HG02588 (cell line): ENCODE measurements around the gene C4BPA.

Experiments used
- ATAC-seq: cut with Tn5 transposase; IDR thresholded peaks from one replicate; pipeline ENCODE4 v1.9.1; 2021; ENCODE audit warnings: mild to moderate bottlenecking, moderate library complexity; ENCODE audit not compliant: unreplicated experiment

C4BPA gene

DNA sequence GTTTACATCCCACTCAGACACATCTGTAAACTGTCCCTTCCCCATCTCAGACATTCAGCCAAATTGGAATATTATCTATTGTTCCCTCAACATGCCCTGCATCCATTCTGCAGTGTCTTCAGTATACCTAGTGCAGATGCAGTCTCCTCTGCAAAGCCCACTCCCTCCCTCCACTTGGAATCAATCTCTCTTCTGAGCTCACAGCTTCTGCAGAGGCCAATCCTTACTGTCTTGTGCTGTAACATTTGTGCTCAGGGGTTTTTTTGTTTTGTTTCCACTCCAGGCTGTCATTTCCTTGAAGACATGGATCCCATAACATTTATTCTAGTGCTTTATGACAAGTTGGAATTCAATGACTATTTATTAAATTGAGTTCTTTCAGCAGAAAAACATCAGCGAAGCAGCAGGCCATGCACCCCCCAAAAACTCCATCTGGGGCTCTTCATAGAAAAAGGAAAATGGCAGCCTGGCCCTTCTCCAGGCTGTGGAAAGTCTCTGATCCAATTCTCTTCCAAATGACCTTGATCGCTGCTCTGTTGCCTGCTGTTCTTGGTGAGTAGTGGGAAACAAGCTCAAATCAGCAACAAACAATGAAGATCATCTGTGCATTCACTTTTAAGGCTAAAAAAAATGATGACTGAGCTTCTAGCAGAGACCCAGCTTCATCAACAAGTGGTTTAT is 8.7 kb downstream of the C4BPA start:
- ATAC-seq, result no peak

DNA sequence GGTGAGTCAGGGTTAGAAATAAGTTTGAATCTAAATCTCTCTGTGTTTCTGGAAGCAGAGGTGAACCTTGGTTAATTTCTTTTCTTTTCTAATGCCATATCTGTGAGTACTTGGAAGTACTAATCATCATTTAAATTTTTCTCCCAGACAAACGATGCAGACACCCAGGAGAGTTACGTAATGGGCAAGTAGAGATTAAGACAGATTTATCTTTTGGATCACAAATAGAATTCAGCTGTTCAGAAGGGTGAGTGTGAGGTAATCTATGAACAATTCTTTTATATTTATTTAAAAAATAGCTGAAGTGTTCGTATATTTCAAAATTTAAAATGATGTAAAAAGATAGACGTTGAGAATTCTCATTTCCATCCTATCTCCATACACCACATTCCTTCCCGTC is 11.2 kb downstream of the C4BPA start:
- no peak for ATAC-seq

DNA sequence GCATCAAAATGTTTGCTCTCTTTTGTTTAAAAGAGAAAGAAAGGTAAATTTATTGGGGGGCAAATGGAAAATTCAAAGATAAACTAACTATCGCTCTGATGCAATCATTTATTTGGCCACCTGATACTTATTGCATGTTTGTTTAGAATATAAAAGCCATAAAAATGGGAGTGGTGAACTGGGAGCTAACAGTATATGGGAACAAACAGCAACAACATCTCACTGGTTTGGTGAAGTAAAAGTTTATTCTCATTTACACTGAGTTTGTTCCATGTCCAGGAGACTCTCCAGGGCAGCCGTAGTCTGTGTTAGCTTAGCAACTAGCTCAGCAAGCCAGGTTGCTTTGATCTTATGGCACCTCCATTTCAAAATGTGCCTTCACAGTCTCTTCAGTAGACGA is 20.4 kb downstream of the C4BPA start:
- ATAC-seq, result no peak

DNA sequence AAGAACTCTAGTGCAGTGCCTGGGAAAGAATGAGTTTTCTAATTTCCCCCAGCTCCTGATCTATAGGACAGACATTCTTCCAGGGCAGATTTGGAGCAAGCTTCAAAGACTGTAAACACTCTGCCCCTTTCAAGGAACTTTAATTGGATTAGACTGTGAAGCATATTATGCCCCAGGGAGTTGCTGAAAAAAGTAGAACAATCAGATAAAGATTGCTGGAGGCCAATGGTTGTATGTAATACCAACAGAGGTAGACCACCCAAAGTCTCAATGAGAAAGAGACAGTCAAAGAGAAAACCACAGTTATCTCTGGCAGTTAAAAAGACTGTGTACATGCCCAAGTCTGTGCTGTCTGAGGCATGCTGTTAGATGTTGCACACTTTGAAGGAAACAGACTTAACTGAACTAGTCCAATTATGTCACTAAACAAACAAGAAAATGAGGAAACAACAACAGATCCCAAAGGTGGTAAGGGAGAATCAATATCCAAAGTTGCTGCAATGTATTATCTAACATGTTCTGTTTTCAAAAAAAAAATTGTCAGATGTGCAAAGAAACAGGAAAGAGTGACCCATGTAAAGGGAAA is 24.4 kb downstream of the C4BPA start:
- no peak for ATAC-seq

DNA sequence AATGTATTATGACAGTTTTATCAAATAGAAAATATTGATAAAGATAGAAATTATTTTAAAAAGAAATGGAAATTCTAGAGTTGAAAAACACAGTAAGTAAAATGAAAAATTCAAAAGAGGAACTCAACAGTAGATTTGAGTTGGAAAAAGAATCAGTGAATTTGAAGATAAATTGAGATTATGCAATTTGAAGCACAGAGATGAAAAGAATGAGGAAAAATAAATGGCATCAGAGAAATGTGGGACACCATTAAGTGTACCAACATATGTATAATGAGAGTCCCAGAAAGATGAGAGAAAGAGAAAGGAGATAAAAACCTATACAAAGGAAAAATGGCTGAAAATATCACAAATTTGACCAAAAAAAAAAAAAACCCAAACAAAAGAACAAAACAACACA is 25.0 kb downstream of the C4BPA start:
- ATAC-seq, result no peak

DNA sequence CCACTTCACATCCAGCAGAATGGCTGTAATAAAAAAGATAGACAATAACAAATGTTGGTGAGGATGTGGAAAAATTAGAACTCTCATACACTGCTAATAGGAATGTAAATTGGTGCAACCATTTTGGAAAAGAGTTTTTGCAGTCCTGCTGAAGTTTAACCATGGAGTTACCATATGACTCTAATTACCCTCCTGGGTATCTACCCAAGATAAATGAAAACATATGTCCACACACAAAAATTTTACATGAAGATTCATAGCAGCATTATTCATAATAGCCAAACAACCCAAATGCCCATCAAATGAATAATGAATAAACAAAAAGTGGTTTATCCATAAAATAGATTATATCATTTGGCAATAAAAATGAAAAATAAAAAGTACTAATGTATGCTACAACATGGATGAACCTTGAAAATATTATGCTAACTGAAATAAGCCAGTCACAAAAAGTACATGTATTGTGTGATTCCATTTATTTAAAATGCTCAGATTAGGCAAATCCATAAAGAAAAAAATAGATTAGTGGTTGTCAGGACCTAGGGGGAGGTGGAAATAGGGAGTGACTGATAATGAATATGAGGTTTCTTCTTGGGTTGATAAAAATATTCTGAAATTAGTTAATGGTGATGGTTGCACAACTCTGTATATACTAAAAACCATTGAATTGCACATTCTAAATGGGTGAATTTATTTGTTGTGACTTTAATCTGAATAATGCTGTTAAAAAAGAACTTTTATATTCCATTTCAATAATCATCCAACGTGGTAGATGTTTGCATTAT is 26.4 kb downstream of the C4BPA start:
- no peak for ATAC-seq

DNA sequence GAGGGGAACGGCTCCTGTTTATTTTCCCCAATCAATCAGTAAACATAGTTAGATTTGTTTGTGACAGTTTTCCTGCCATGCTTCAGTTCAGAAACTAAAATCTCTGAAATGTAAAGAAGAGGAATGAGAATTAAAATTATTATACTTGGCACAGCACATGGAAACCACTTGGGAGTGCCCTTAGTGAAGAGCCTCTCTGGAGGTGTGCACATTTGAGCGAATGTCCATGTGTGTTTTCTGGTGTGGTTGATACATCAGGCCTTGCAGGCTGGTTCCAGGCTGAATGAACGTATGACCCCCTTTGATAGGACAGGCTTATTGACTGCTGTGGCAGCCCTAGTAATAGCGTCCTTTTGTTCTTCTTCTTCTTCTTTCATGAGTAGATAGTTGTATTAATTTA is 27.1 kb downstream of the C4BPA start:
- ATAC-seq, result no peak

DNA sequence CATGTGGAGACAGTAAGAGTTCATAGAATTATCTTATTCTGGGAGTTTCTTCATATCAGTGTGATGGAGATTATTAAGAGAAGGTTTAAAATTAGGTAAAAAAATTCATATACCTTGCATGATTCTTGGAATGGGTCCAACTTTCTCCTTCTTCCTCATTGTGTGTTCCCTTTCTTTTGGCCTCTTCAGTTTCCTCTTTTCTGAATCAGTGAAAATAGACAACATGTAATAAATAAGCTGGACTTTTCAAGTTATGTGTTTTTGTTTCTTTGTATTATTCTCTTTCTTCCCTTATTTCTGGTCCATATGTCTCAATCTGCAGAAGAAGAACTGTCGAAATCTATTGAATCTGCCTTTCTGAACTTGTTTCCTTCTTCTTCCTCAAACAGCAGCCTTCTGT is 30.5 kb downstream of the C4BPA start:
- no peak for ATAC-seq

DNA sequence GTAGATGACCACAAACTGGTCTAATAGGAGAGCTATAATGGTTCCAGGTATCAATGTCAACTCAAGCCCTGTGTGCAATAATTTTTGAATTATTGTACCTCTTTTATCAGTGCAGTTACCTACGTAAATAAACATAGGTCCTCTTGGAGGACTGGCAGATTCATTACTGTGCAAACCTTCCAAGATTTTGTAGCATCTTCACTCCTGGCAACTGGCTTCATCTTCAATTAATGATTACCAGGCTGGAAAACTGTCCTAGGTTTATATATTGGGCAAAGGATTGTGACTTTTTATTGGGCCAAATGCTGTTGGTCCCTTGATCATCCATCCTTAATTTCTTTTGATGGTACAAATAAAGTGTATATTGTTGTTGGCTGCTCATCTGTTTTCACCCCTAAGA is 35.6 kb downstream of the C4BPA start:
- no peak for ATAC-seq

DNA sequence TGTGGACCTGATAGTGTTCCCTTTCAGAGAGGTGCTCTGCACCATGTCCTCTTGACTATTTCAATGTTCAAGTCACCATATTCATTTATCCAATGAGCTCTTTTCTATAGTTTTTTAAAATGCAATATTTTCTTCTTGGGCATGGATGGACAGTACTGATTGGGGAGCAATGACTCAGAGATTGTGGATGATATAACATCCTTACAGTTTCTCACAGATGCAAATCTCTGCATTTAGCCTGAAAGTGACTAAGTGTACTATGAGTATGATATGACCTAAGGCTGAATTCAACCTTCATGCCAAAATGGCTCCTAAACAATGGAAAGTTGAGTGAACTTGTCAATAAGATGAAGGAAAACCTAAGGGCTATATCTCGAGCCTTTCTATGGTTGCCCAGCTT is 36.5 kb downstream of the C4BPA start:
- no peak for ATAC-seq

DNA sequence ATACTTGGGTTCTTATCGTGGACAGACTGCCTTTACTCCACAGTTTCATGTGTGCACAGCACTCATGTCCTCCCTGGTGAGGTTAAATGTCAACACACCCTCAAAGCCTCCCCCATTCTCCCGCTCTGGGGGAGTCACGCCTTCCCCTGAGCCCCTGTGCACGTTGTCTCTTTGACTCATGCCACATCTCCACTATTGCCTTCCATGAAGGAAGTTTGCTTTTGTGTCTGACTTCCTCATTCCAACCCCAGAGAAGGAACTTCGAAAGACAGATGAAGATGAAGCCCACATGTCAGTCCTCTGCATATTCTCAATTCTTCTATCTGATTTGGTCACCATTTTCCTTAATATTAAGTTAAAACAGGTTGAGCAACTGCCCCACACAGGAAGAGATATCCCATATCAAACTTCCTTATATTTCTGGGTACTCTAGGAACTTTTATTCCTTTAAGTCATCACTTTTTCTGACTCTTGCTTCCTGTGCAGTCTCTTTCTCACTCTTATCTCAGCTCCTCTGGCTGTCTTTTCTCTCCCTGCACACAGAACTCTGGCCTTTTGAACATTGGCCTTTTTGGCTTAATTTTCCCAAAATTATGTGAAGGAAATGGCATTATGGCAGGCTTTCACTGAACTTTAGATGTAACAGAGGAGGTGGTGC is 41.5 kb downstream of the C4BPA start:
- no peak for ATAC-seq

DNA sequence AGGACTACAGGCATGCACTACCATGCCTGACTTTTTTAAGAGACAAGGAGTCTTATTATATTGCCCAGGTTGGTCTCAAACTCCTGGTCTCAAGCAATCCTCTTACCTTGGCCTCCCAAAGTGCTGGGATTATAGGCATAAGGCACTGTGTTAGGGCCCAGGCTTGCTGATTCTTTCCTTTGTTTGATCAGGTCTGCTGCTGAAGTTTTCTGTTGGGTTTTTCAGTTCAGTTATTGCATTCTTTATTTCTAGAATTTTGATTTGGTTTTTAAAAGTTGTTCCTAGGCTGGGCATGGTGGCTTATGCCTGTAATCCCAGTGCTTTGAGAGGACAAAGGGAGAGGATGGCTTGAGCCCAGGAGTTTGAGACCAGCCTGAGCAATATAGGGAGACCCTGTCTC is 47.9 kb downstream of the C4BPA start:
- no peak for ATAC-seq

DNA sequence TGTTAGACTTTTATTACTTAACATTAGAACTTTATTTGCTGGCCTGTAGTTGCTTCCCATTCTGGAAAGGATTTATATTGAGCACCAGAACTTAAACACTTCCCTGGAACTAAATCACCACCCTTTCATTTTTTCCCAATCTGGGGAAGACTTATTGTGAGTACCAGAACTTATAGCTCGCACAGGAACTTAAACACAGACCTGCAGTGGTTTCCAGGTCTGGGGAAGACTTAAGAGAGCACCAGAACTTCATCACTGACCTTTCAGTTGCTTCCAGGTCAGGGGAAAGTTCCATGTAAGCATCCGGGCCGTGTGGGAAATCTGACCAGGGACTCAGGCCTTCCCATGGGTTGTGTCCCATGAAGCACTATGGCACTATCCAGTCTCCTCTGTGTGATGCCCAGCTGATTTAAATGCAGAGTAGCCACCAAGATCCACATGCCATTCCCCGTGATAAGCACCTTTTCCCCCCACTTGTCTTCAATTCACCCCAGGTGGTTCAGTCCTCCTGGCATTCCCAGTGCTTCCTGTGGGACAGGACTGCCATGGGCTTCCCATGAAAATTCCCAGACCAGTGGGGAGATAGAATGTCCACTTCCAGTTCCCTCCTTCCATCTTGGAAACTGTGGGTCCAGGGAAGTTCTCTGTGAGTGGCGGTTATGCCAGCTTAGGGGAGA is 48.9 kb downstream of the C4BPA start:
- ATAC-seq, result no peak

DNA sequence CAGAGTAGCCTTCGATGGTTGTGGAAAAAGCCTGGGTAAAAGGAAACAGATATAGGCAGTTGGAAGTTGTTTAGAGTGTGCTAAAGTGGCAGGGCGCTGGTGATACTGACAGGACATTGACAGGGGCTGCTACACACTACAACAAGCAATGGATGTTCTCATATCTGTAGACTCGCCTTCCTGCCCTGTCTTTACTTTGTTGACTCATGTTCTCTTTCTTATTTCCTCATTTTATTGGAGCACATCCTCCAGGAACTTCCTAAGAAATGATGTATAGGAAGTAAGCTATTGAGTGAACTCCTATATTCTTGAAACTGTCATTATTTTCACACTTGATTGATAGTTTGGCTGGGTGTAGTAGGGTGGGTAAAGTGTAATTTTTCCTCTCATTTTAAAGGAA is 51.0 kb downstream of the C4BPA start:
- ATAC-seq, result no peak

DNA sequence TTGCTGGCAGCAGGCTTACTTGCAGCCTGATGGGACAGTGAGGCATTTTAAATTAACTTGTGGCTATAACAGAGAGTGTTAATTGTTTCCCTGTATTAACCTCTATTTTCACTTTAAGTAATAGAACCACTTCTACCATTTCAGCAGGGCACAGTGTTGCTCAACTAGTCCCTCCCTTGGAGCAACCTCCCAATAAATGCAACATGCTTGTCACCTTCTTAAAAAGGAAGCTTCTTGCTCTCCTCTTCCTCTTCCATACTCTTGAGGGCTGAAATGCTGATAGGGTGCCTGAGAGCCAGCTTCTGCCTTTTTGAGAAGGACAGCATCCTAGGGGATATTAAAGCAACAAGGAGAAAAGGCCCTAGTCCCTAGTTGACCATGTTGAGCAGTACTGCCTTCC is 52.1 kb downstream of the C4BPA start:
- ATAC-seq, result no peak

DNA sequence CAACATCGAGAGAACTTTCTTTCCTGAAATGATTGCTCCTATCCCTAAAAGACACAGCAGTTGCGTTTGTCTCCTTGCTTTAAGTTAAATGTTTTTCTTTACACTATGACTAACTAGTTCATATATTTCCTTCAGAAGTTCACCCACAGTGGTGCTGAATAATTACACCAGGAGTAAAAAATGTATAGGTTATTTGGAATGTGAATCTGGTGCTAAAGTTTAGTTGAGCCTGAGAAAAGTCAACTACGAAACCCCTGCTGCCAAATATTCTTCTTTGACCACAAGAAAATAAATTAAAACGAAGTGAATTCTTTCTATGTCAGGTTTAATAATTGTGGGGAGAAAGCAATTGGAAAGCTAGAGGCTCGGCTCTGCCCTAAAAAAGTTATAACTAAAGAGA is 52.8 kb downstream of the C4BPA start:
- ATAC-seq, result no peak

DNA sequence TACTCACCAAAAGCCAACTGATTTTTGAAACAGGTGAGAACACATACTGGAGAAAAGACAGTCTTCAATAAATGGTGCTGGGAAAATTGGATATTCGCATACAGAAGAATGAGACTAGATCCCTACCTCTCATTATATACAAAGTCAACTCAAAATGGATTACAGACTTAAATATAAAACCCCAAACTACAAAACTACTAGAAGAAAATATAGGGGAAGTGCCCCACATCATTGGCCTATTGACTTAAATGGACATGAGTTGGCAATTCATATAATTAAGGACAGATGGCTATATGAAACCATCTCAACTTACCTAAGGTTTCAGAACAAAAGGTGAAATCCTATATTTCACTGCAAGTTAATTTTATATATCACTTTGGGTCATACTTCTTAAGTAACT is 60.1 kb downstream of the C4BPA start:
- ATAC-seq, result no peak

DNA sequence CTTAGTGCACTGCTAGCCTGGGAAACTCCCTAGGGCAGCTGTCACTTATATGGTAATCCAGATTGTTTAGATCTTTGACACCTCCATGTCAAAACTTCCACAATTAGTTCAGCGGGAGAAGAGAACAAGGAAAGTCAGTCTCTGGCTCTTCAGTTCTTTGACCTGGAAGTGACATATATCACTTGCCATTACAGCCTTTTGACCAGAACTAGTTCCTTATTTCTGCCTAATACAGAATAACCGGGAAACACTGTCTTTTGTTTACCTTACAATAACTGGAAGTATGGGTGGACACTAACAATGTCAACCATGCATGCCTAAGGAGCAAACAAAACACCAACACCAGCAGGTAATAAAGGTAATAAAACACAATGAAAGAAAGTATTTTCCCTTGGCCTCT is 68.3 kb downstream of the C4BPA start:
- no peak for ATAC-seq

DNA sequence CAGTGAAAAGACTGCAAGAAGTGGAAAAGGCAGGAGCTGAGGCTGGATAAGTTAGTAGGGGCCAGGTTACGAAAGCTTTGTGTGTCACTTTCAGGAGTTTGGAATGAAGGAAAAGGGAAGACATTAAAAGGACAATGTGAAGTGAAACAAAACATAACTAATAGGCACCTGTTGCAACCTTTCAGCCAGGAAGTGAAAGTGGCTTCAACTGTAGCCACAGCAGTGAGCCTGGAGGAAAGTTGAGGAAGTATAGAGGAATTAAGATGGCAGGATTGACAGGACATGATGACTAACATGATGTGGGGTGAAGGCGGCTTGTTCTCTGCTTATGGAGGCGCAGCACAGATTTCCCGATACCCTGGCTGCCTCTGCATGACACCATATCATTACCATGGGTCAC is 68.9 kb downstream of the C4BPA start:
- ATAC-seq, result no peak

DNA sequence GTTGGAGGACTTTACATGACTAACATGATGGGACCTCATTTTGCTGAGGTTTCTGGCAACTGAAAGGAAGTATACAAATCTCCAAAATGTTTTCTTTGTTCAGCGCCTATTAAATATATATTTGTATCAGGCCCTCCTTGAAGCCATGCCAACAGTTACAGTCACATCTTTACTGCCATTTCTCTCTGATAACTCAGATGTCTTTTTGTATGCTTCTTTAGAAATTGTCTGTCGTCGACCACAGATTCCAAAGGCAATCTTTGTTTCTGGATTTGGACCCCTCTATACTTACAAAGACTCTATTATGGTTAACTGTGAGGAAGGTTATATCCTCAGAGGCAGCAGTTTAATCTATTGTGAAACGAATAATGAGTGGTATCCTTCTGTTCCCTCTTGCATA is 69.4 kb downstream of the C4BPA start:
- ATAC-seq, result no peak

DNA sequence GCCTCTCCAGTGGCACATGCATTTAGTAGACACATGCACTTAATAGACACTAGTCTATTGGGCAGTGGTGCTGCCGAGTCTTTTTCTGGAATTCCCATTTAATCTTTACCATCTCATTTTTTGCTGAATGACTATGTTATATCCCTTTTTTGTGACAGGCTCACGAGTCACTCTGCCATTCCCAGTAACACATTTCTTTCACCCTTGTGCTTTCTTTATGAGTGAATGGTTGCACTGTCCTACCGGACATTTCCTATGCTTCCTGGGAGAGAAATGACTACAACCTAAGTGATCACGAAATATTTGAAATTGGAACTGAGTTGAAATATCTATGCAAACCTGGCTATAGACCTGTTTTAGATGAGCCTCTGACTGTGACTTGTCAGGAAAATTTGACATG is 70.9 kb downstream of the C4BPA start:
- no peak for ATAC-seq
